ENCODE data around the gene EXOSC1. TPM values are rescaled to one million over a fixed set of nuclear protein-coding genes. Genes with fewer than 3 reads are reported as not detected.

The EXOSC1 gene
- total RNA-seq, 1 experiment from 2014 or later = 60.3 TPM

GRCh38 chr10:97483506-97483905, 37.7 kb upstream of the EXOSC1 start:
- H3K4me3 ChIP-seq (ENCODE audit: low read depth in 2 of 2, low read length in 2 of 2) = no peak overlapping the region
- peaks cover 19% of the 10 kb centered on the region for H3K36me3 ChIP-seq (ENCODE audit: control insufficient read depth, insufficient read depth, low read length)
- H3K9me3 ChIP-seq (ENCODE audit: control insufficient read depth, insufficient read depth, low read depth, low read length) = no peaks in the 10 kb centered on the region
- in situ Hi-C loops (cut with HindIII; ENCODE audit: low pct_unique_long_range_greater_than_20kb, low sequenced_read_pairs) = no loop called here
- no peak for TF ChIP-seq SIN3A (IDR thresholded peaks at IDR 0.05; ENCODE audit: borderline replicate concordance, insufficient read depth, low read depth, low read length)
- no peak for TF ChIP-seq POLR2AphosphoS5 (IDR thresholded peaks at IDR 0.05; ENCODE audit: low read depth, low read length)
- no peak for TF ChIP-seq REST (IDR thresholded peaks at IDR 0.05; ENCODE audit: insufficient read depth in 1 of 2, low read depth in 2 of 2, low read length in 1 of 2)
- no peak for TF ChIP-seq TCF7L2 (IDR thresholded peaks at IDR 0.05; ENCODE audit: low read depth, low read length)
- no peak for TF ChIP-seq CTCF (IDR thresholded peaks at IDR 0.05)
- H3K4me1 ChIP-seq (ENCODE audit: control insufficient read depth, insufficient read depth, low read length) = peaks cover 10% of the 10 kb centered on the region
- intact Hi-C loops (cut with micrococcal nuclease; ENCODE audit: unreplicated experiment) = no loop called here
- H3K27me3 ChIP-seq (ENCODE audit: control insufficient read depth, insufficient read depth, low read length) = no peaks in the 10 kb centered on the region
- ATAC-seq (no peak), DNase-seq (ENCODE audit: low read depth, low spot score) (no peak)
- no TSS peak for BruUV-seq (replicated peaks)
- CTCF ChIA-PET = no interaction called here
- POLR2A ChIA-PET = no interaction called here
- no peak overlapping the region for H3K27ac ChIP-seq (ENCODE audit: low read length)

GRCh38 chr10:97482381-97482780, 36.6 kb upstream of the EXOSC1 start:
- CTCF ChIA-PET = no interaction called here
- H3K9me3 ChIP-seq (ENCODE audit: control insufficient read depth, insufficient read depth, low read depth, low read length) = no peaks in the 10 kb centered on the region
- POLR2A ChIA-PET = no interaction called here
- no peak overlapping the region for H3K27ac ChIP-seq (ENCODE audit: low read length)
- in situ Hi-C loops (cut with HindIII; ENCODE audit: low pct_unique_long_range_greater_than_20kb, low sequenced_read_pairs) (no loop called here), intact Hi-C loops (cut with micrococcal nuclease; ENCODE audit: unreplicated experiment) (no loop called here)
- no peak for DNase-seq (ENCODE audit: low read depth, low spot score)
- no peaks in the 10 kb centered on the region for H3K27me3 ChIP-seq (ENCODE audit: control insufficient read depth, insufficient read depth, low read length)
- TF ChIP-seq SIN3A (IDR thresholded peaks at IDR 0.05; ENCODE audit: borderline replicate concordance, insufficient read depth, low read depth, low read length) (no peak), REST (IDR thresholded peaks at IDR 0.05; ENCODE audit: insufficient read depth in 1 of 2, low read depth in 2 of 2, low read length in 1 of 2) (no peak), CTCF (IDR thresholded peaks at IDR 0.05) (no peak), TCF7L2 (IDR thresholded peaks at IDR 0.05; ENCODE audit: low read depth, low read length) (no peak), POLR2AphosphoS5 (IDR thresholded peaks at IDR 0.05; ENCODE audit: low read depth, low read length) (no peak)
- no peak overlapping the region for H3K4me3 ChIP-seq (ENCODE audit: low read depth in 2 of 2, low read length in 2 of 2)
- ATAC-seq = no peak
- BruUV-seq (replicated peaks) = no TSS peak
- H3K4me1 ChIP-seq (ENCODE audit: control insufficient read depth, insufficient read depth, low read length) = peaks cover 10% of the 10 kb centered on the region
- H3K36me3 ChIP-seq (ENCODE audit: control insufficient read depth, insufficient read depth, low read length) = peaks cover 27% of the 10 kb centered on the region
